BLaER1 treated with 17β-estradiol and CSF1 and Interleukin-3, amounts not matched to agents 10 nM and 100 nM (cell line): Measurements from ENCODE around the gene ENHO.

Experiments
- H3K27ac ChIP-seq, 11 experiments: shearing (Covaris generic); formaldehyde crosslinking; 2 replicates each; pipeline ENCODE4 v1.8.1; 2022
- H3K27me3 ChIP-seq, 11 experiments: shearing (Covaris generic); formaldehyde crosslinking; 2 replicates each; pipeline ENCODE4 v1.8.1; 2022
- H3K36me3 ChIP-seq, 11 experiments: shearing (Covaris generic); formaldehyde crosslinking; 2 replicates each; pipeline ENCODE4 v1.8.1; 2022
- H3K4me1 ChIP-seq, 10 experiments: shearing (Covaris generic); formaldehyde crosslinking; 2 replicates each; pipeline ENCODE4 v1.8.1; 2022
- H3K4me2 ChIP-seq, 11 experiments: shearing (Covaris generic); formaldehyde crosslinking; 2 replicates each; pipeline ENCODE4 v1.8.1; 2022
- H3K4me3 ChIP-seq, 10 experiments: shearing (Covaris generic); formaldehyde crosslinking; 2 replicates each; pipeline ENCODE4 v1.8.1; 2022
- H3K9ac ChIP-seq, 11 experiments: shearing (Covaris generic); formaldehyde crosslinking; 2 replicates each; pipeline ENCODE4 v1.8.1; 2022
- H3K9me3 ChIP-seq, 11 experiments: shearing (Covaris generic); formaldehyde crosslinking; replicated peaks in 1 of 11; 2 replicates each; pipeline ENCODE4 v1.8.1; 2022
- H4K20me1 ChIP-seq, 11 experiments: shearing (Covaris generic); formaldehyde crosslinking; 2 replicates each; pipeline ENCODE4 v1.8.1; 2022
- Cebpa-rat ChIP-seq, 11 experiments: shearing (Covaris generic); IDR thresholded peaks; 2 replicates each; pipeline ENCODE4 v1.8.1; 2022

Gene ENHO

DNA sequence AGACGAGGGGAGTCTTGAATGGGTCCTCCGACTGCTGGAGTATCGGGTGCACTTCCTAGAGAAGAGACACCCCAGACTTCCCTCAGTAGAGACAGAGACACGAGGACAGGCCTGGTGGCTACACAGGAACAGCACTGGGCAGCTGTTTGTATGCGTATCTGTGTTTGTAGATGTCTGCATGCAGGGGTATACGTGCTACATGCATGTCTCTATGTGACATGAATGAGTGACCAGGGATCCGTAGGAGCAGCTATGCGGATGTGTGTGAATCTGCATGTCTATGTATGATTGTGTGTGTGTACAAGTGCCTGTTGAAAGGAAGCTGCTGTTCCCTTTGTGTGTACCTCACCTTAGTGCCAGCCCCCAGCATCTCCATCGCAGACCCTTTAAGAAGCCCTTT, 35.6 kb upstream of the ENHO start:
- H3K4me1 ChIP-seq = peaks cover 0 to 18% (median 17%) of the 10 kb centered on the region in 10 experiments; a peak in 18 of 20 replicates
- H3K9ac ChIP-seq = no peak overlapping the region
- H3K27me3 ChIP-seq = peaks cover 19 to 40% (median 35%) of the 10 kb centered on the region in 11 experiments; a peak in 21 of 22 replicates
- H3K9me3 ChIP-seq = peaks cover 0 to 6% (median 0%) of the 10 kb centered on the region in 11 experiments; a peak in 5 of 22 replicates
- TF ChIP-seq Cebpa-rat (IDR thresholded peaks at IDR 0.05) = no peak
- H3K4me3 ChIP-seq = no peak overlapping the region
- H3K36me3 ChIP-seq = no peaks in the 10 kb centered on the region
- H3K4me2 ChIP-seq = no peak overlapping the region
- H3K27ac ChIP-seq = no peak overlapping the region
- H4K20me1 ChIP-seq = peaks cover 0 to 34% (median 7%) of the 10 kb centered on the region in 11 experiments; a peak in 10 of 22 replicates

DNA sequence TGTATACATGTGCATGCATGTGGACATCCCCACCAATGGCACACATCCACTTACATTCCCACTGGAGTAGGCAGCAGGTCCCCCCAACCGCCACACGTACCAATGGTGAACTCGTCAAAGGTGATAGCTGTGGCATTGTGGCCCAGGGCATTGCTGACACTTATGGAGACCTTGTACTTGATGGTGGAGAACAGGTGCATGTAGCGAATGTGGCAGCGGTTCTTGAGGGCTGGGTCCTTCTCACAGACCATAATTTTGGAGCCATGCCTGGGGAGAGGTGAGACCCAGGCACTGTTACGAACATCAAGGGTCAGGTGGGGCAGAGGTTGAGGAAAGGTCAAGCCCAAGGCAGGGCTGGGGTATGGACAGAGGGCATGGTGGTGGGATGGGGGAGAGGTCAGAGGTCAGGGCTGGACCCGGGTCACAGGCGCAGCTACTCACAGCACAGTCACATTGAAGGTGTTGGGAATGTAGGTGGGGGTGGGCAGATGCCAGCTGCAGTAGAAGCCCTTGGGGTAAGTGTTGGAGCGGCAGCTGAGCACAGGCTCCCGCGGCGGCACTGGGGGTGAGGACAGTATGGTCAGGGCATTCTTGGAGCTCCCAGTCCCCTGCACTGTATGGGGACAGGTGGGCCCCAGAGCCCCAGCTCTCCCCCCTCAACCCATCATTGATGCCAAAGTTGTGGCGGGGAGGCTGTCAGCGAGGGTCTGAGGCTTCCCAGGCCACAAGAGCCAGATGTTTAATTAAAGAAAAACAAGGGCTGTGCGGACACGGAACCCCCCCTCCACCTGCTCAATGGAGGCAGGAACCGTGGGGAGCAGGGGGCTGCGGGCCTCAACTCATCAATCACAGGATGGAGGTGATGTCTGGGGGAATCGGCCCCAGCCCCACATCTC, 34.9 kb upstream of the ENHO start:
- peaks cover 0 to 25% (median 23%) of the 10 kb centered on the region in 10 experiments; a peak in 18 of 20 replicates for H3K4me1 ChIP-seq
- H3K4me3 ChIP-seq = no peak overlapping the region
- H3K9ac ChIP-seq = no peak overlapping the region
- H3K27me3 ChIP-seq = peaks cover 19 to 40% (median 35%) of the 10 kb centered on the region in 11 experiments; a peak in 21 of 22 replicates
- no peak overlapping the region for H3K27ac ChIP-seq
- no peak overlapping the region for H3K4me2 ChIP-seq
- H3K36me3 ChIP-seq = no peaks in the 10 kb centered on the region
- peaks cover 0 to 6% (median 0%) of the 10 kb centered on the region in 11 experiments; a peak in 5 of 22 replicates for H3K9me3 ChIP-seq
- peaks cover 0 to 40% (median 7%) of the 10 kb centered on the region in 11 experiments; a peak in 10 of 22 replicates for H4K20me1 ChIP-seq
- no peak for TF ChIP-seq Cebpa-rat (IDR thresholded peaks at IDR 0.05)

DNA sequence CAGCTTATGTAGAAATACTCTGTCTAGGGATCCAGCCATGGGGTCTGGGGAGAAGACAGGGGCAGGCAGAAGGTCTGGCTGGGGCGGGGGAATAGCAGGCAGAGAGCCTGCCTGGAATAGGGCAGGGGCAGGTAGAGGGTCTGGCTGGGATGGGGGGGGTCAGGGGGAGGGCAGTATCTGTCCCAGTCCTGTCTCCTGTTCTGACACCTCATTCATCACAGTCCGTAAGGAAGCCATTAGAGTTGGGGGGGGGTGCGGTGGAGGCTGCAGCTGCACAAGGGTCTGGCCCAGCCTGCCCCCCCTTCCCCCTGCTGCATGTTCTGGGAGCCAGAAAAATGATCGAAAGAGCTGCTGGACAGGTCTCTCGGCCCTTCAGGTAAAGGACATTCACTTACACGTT, 34.2 kb upstream of the ENHO start:
- no peak for TF ChIP-seq Cebpa-rat (IDR thresholded peaks at IDR 0.05)
- H3K27ac ChIP-seq = no peak overlapping the region
- no peak overlapping the region for H3K4me2 ChIP-seq
- H3K4me3 ChIP-seq = no peak overlapping the region
- H4K20me1 ChIP-seq = peaks cover 0 to 47% (median 7%) of the 10 kb centered on the region in 11 experiments; a peak in 10 of 22 replicates
- H3K36me3 ChIP-seq = no peaks in the 10 kb centered on the region
- peaks cover 19 to 41% (median 35%) of the 10 kb centered on the region in 11 experiments; a peak in 21 of 22 replicates for H3K27me3 ChIP-seq
- no peak overlapping the region for H3K9ac ChIP-seq
- H3K9me3 ChIP-seq = peaks cover 0 to 3% (median 0%) of the 10 kb centered on the region in 11 experiments; a peak in 5 of 22 replicates
- peaks cover 0 to 32% (median 30%) of the 10 kb centered on the region in 10 experiments; a peak in 18 of 20 replicates for H3K4me1 ChIP-seq

DNA sequence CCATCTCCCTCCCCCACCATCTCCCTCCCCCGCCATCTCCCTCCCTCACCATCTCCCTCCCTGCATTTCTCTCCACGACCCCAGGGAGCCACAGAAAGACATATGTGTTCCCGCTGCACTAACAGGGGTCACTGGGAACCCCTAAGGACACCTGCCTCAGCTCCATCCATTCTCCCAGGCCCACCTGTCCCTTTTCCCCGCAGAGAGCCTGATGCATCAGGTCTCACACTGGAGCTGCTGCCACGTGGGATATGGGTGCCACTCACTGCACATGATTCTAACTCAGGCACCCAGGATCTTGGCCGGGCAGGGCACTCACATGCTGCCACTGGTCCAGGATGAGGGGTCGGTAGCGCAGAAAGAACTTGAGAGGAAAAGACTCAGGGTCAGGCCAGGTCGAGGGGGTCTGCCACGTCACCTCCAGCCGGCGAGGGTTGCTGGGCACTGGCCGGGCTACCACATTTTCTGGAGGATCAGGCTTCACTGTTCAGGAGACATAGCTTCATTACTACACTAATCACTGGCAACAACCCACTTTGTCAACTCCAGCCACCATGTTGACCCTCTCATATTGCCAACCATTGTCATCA, 33.2 kb upstream of the ENHO start:
- no peak overlapping the region for H3K4me3 ChIP-seq
- H4K20me1 ChIP-seq = peaks cover 0 to 53% (median 7%) of the 10 kb centered on the region in 11 experiments; a peak in 10 of 22 replicates
- H3K36me3 ChIP-seq = no peaks in the 10 kb centered on the region
- no peaks in the 10 kb centered on the region for H3K9me3 ChIP-seq
- no peak overlapping the region for H3K9ac ChIP-seq
- peaks cover 0 to 33% (median 30%) of the 10 kb centered on the region in 10 experiments; a peak in 18 of 20 replicates for H3K4me1 ChIP-seq
- no peak for TF ChIP-seq Cebpa-rat (IDR thresholded peaks at IDR 0.05)
- no peak overlapping the region for H3K27ac ChIP-seq
- peaks cover 19 to 41% (median 35%) of the 10 kb centered on the region in 11 experiments; a peak in 21 of 22 replicates for H3K27me3 ChIP-seq
- no peak overlapping the region for H3K4me2 ChIP-seq

- Histone ChIP-seq H3K4me1 (peaks cover 0 to 33% (median 30%) of the 10 kb centered on the region in 10 experiments; a peak in 18 of 20 replicates), H3K36me3 (no peaks in the 10 kb centered on the region)
- TF ChIP-seq Cebpa-rat (IDR thresholded peaks at IDR 0.05) = no peak
Observed at GRCh38 chr9:34555500-34555899, 32.7 kb upstream of the ENHO start.

GRCh38 chr9:34555002-34555348, 32.2 kb upstream of the ENHO start:
- no peaks in the 10 kb centered on the region for H3K36me3 ChIP-seq
- peaks cover 0 to 33% (median 30%) of the 10 kb centered on the region in 10 experiments; a peak in 18 of 20 replicates for H3K4me1 ChIP-seq
- no peak for TF ChIP-seq Cebpa-rat (IDR thresholded peaks at IDR 0.05)
- H3K27ac ChIP-seq = no peak overlapping the region
- H3K4me3 ChIP-seq = no peak overlapping the region
- H3K27me3 ChIP-seq = peaks cover 19 to 32% (median 26%) of the 10 kb centered on the region in 11 experiments; a peak in 21 of 22 replicates
- H3K4me2 ChIP-seq = peak overlapping the region in 8 of 11 experiments; percentile 47 to 76 (median 62); a peak in 14 of 22 replicates
- peaks cover 0 to 59% (median 7%) of the 10 kb centered on the region in 11 experiments; a peak in 10 of 22 replicates for H4K20me1 ChIP-seq
- H3K9me3 ChIP-seq = no peaks in the 10 kb centered on the region
- no peak overlapping the region for H3K9ac ChIP-seq

More at GRCh38 chr9:34555500-34555899, 32.7 kb upstream of the ENHO start:
- peaks cover 19 to 37% (median 31%) of the 10 kb centered on the region in 11 experiments; a peak in 21 of 22 replicates for H3K27me3 ChIP-seq
- H3K9ac ChIP-seq = no peak overlapping the region
- no peak overlapping the region for H3K27ac ChIP-seq
- no peak overlapping the region for H3K4me2 ChIP-seq
- peaks cover 0 to 58% (median 7%) of the 10 kb centered on the region in 11 experiments; a peak in 10 of 22 replicates for H4K20me1 ChIP-seq
- no peaks in the 10 kb centered on the region for H3K9me3 ChIP-seq
- H3K4me3 ChIP-seq = no peak overlapping the region

DNA sequence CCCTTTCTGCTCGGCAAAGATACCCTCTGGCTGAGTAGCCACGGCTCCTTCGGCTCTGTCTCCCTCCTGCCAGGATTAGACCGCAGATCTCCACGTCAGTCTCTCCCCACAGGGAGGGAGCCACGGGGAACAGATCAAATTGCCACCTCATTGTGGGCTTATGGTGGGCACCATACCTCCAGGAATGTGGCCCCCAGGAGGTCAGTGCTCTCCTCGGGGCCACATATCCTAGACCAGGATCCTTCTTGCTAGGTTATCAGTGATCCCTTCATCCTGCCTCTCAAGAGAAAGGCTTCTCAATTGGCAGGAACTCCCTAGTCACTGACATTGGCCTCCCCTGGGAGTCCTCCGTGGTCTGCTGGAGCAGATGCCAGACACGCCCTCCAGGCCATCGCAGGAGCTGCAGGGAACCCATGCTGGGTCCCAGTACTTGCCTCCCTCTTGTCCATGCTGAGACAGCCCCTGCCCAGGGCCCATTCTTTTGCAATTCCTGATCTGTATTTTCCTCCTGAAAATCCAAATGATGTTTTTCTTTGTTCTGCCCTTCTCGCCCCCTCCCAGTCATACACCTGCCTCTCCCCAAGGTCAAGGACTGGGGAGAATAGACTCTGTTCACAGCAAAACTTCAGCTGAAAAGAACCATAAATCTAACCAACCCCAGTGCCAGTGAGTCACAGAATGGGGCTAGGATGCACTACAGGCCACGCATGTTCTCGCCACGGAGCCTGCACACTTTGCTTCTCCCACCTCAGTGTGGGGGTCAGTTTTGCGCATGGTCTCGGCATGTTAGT, 31.6 kb upstream of the ENHO start:
- peak overlapping the region in 1 of 11 experiments; percentile 6; a peak in 1 of 22 replicates for H3K27ac ChIP-seq
- peak overlapping the region in 9 of 11 experiments; percentile 37 to 76 (median 60); a peak in 18 of 22 replicates for H3K4me2 ChIP-seq
- H3K9ac ChIP-seq = peak overlapping the region in 2 of 11 experiments; percentile 6 to 32; a peak in 1 of 22 replicates
- TF ChIP-seq Cebpa-rat (IDR thresholded peaks at IDR 0.05) = no peak
- peaks cover 16 to 27% (median 20%) of the 10 kb centered on the region in 11 experiments; a peak in 21 of 22 replicates for H3K27me3 ChIP-seq
- H3K4me1 ChIP-seq = peaks cover 0 to 33% (median 30%) of the 10 kb centered on the region in 10 experiments; a peak in 17 of 20 replicates
- peaks cover 0 to 59% (median 7%) of the 10 kb centered on the region in 11 experiments; a peak in 10 of 22 replicates for H4K20me1 ChIP-seq
- H3K4me3 ChIP-seq = no peak overlapping the region
- H3K9me3 ChIP-seq = no peaks in the 10 kb centered on the region
- H3K36me3 ChIP-seq = no peaks in the 10 kb centered on the region

DNA sequence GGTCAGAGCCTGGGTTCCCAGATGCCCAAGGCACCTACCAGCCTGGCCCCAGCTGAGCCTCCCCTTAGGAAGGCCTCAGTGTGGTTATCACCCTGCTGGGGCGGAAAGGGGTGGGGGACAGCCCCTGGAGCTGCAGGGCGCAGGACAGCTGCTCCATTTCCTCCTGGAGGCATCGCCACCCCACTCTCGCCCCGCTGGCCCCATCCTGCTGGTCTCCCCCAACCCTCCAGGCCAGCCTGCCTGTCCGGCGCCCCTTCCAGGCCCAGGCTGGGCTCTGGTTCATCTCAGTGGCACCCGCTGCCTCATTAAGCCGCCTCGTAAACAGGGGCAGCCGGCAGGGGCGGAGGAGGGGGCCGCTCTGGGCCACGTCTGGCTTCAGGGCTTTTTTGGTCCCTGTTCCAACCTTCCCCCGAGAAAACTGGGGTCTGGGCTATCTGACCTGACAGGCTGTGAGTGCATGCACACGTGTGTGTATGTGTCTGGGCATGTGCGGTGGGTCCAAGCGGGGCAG, 30.8 kb upstream of the ENHO start:
- H4K20me1 ChIP-seq = peaks cover 0 to 58% (median 7%) of the 10 kb centered on the region in 11 experiments; a peak in 10 of 22 replicates
- no peak overlapping the region for H3K9ac ChIP-seq
- peak overlapping the region in 9 of 11 experiments; percentile 37 to 76 (median 60); a peak in 19 of 22 replicates for H3K4me2 ChIP-seq
- peaks cover 8 to 18% (median 12%) of the 10 kb centered on the region in 11 experiments; a peak in 19 of 22 replicates for H3K27me3 ChIP-seq
- TF ChIP-seq Cebpa-rat (IDR thresholded peaks at IDR 0.05) = no peak
- no peaks in the 10 kb centered on the region for H3K36me3 ChIP-seq
- no peaks in the 10 kb centered on the region for H3K9me3 ChIP-seq
- no peak overlapping the region for H3K4me3 ChIP-seq
- peak overlapping the region in 1 of 11 experiments; percentile 6; a peak in 1 of 22 replicates for H3K27ac ChIP-seq
- peaks cover 0 to 33% (median 30%) of the 10 kb centered on the region in 10 experiments; a peak in 17 of 20 replicates for H3K4me1 ChIP-seq
